DLD1 (cell line): ENCODE data around the gene PPM1F.

Experiments
- in situ Hi-C: cut with HindIII; loops from 2 replicates; pipeline ENCODE4 v1.10.0; 2017; ENCODE audit warnings: low sequenced_read_pairs

PPM1F gene

DNA sequence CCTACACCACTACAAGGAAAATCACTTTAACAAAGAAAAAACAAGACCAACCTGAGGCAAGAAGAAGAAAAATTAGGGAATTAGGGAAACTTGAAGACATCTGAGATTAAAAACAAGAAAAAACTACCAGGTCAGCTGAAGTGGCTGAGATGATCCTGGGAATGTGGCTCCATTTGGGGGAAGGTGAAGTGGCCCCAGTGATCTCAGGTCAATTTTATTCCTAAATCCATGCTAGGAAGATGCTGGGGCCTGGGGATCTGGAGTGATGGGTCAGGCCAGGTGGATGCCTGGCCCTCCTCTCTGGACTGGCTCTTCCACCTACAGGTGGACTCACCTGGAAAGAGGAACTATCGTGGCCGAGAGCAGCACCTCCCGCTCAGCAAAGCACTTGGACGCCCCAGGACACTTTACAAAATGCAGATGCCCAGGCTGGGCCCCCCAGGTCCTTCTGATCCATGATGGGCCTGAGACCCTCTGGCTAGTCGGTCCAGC is 23.3 kb upstream of the PPM1F start:
- in situ Hi-C loops: no loop called here

DNA sequence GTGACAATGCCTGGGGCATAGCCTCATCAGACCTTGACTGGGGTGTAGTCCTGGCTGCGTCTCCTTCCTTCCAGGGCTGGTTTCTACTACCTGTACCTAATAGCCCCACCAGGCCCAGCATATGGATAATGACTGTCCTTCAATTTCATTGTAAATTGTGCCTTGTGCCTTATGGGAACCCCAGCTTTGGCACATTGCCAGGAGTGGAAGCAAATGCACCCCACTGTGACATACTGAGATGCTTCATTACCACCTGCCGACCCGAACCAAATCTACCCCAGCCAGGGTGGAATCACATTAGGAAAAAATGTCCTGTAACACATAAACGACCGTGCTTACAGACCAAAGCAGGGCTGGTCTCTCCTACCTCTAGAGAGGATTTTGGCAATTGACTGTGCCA is 22.6 kb upstream of the PPM1F start:
- in situ Hi-C loops: no loop called here

DNA sequence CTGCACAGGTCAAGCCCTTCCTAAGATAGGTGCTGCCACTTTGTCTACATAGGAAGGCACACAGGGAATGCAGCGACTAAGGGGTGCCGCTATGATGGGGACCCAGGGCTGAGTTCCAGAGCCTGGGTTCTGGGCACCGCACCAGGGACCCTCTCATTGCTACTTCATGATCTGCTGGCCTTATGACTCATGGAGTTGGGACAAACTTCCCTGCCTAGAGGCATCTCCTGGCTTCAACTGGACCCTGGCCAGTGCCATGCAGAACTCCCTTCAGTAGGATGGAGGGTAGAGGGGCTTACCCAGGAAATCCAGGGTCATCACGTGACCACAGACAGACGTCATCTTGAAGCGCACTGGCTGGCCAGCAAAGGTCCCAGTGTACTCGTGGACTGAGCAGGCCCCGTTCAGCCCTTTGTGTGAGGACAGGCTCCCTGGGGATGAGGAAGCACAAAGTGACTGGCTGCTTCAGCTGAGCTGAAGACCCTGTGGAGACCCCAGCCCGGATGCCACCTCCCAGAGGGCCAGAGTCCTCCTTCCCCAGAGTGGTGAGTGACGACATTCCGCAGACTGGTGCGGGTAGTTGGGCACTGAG is 21.5 kb upstream of the PPM1F start:
- in situ Hi-C loops: no loop called here

DNA sequence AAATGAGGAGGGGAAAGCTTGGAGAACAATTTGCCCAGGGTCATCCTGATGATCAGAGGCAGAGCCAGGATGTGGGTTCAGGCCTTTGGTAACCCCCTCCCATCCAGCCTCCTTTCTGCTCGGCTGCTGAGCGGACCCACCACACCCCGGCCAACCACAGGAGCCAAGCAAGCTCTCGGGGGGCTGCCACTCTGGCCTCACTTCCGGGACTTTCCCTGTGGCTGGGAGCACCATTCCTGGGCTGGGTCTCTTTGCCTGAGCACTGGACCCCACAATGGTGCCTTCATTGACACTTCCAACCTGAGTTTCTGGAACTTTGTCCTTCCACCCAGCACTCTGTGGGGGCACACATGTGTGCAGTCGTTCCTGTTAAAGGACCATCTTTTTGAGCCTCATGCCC is 20.2 kb upstream of the PPM1F start:
- in situ Hi-C loops: no loop called here

DNA sequence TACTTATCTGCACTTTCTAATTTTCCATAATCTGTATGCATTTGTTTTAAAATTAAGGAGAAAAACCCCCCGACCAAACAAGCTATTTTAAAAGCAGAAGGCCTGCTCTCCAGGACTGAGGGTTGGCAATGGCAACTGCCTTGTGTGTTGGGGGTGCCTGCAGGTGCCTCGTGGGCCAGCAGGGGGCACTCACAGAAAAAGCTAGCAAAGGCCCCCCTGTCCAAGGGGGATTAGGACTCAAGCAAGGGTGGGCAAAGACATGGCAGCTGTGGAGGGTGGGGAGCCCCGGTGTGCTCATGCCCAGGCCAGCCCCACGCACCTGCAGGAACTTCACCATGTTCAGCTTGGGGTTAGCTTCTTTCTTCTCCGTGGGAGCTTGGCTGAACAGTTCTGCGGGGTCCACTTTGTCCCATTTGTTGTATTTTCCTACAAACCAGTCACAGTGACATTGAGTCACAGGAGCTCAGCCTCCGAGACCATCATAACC is 19.7 kb upstream of the PPM1F start:
- in situ Hi-C loops: no loop called here

DNA sequence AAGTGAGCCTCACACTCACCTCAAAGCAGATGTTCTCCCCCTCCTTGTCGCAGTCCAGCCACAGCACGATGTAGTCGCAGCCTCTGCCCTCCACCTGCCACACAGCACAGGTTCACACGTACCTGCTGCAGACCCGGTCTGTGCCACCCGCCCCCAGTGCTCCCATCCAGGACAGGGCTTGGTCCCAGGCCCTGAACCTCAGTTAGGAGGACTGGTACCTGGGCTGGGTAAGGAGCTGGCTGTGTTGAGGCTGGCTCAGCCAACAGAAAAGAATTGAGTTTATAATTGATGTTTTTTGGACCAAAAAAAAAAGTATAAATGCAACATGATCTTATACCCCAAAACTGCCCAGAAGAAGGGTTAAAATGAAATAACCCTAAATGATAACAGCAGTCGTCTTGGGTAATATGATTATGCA is 19.2 kb upstream of the PPM1F start:
- in situ Hi-C loops: no loop called here

DNA sequence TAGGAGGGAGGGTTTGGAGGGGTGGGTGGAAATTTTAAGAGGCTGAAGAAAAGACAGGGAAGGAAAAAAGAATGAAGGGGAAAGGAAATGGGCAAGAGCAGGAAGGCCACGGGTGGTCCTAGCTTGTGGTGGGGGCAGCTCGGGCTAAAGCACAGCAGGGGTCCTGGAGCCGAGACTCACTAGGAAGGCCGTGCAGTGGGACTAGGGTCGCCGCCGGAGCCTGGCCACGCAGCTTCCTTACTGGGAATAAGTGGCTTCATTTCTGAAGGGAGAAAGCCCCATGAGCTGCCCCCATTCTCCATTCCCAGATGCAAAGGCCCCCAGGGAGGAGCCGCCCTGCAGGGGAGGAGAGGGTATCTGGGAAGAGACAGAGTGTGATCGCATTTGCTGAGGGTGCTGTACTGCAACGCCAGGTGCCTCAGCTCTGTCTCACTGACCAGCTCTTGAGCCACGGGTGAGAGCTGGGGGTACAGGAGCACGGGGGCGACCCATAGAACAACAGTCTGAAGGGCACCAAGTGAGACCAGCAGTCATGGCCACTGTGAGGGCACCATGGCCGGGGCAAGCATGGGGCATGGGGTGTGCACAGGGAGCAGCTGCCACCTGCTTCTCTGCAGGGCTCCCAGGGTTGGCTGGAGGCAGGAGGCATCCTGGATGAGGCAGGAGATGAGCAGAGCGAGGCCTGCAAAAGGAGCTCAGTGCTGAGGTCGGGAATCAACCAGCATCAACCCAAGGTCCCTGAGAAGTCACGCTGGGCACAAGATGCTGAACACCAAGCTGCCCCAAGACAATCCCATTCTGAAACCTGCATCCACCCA is 18.4 kb upstream of the PPM1F start:
- in situ Hi-C loops: no loop called here

DNA sequence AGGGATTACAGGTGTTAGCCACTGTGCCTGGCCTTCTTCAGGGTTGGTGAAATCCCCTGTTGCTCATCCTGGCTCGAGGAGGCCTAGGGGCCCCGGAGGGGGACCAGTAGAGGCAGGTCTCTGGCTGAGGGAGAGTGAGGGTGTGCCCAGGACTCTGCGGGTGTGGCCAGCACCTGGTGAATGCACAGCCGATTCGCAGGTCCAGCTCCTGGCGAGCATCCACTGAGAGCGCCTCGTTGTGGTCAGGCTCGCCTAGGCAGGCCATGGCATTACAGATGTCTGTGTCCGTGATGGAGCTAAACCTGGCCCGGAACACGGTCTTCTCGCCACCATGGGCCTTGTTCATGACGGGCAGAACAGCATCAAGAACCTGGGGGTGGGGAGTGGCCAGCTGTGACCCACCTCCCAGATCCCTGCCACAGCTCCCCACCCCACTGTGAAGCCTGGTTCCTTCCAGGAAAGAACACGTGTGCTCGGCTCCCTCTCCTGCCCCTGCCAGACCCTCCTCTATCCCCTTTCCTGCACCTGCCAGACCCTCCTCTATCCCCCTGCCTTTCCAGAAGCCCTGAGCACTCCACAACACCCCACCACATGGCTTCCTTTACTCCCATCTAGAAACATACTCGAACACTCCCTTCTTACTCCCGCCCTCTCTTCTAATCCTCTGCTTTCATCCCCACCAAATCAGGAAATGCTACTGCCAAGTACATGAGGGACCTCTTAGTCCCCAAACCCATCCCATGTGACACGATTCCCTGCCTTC is 17.6 kb upstream of the PPM1F start:
- in situ Hi-C loops: no loop called here

DNA sequence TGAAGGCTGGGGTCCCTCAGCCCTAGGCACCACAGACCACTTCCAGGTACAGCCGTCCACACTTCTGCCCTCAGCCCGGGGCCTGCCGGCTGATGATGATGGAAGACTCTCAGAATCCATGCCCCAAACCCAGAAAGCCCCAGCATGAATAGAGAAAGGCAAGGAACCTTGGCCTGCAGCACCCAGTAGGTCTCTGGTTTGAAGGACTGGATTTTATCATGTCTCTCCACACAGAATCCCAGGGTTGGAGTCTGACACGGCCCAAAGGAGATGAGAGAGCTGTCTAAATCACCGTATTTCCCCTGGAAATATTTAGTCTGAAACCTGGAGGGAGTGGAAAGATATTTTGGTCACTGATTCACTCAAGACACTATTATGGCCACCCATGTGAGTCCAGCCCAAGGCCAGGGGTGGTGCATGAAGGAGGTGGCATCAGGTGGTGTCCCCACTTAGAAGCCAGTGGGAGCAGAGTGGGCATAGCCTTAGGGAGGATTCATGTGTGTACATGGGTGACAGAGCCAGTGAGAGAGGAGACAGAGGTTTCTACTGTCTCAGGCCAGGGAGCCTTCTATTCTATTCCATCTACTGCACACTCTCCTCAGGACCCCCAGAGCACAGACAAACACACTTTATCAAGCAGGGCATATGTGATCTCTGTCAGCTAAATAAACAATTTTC is 15.9 kb upstream of the PPM1F start:
- in situ Hi-C loops: no loop called here

DNA sequence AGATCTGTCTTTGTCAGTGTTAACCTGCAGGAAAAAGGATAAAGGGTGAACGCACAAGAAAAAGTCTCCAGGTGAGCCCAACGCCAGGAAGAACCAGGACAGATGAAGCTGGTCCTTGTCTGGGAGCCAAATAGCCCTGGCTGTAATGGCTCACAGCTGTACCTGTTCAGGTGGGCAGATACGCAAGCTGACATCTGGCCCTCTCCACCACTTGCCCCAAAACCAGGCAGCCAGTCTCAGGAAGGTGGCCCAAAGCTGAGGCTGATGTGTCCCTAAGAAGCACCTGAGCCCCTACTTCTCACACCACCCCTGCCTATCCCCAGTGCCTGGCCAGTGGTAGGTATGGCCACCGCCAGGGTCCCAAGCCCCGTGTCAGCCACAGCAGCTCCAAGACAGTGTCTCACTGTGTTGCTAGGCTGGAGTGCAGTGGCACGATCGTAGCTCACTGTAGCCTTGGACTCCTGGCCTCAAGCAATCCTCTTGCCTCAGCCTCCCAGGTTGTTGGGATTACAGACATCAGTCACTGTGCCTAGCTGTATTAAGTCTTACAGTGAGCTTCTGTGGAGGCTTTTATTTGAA is 15.1 kb upstream of the PPM1F start:
- in situ Hi-C loops: no loop called here

DNA sequence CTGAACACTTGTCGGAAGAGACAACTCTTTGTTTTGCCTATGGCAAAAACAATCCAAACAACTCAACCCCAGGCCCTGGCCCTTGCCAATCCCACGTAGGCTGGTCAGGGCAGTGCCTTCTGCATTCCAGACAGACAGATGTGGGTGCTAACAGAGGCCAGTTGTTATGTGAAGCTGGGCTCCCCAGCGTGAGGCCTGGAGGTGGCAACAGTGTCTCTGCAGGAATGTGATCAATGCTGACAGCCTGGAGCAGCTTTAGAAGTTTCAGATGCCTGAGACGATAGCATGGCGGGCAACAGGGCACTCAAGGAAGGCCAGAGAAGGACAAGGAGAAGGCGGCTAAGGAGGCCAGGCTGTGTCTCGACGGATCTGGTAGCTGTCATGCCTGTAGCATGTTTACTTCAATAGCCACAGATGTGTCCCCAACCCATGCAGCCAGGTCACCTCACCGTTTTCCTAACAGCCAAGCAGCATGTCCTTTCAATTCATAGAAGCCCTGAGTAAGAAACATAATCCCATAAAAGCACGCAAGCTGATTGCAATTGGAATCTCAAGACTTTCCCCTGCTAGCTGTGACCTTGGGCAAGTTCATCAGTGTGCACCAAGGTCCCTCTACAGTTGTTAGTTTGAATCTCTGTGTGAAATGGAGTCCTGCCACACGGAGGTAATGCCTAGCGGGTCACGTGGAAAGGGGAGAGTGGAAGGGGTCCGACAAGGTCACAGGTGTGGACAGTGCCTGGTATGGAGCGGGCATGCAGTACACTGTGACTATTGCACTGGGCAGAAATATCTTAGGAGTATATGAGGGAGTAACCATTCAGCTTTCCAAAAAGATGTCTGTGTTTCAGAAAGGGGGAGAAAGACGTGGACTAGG is 14.2 kb upstream of the PPM1F start:
- in situ Hi-C loops: no loop called here

DNA sequence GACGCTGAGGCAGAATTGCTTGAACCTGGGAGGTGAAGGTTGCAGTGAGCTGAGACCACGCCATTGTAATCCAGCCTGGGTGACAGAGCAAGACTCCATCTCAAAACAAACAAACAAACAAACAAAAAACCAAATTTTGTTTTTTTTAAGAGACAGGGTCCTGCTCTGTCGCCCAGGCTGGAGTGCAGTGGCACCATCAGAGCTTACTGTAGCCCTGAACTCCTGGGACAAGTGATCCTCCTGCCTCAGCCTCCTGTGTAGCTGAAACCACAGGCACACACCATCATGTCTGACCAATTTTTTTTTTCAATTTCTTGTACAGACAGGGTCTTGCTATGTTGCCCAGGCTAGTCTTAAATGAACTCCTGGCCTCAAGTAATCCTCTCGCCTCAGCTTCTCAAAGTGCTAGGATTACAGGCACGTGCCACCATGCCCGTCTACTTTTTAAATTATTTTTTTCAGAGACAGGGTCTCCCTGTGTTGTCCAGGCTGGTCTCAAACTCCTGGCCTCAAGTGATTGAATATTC is 13.2 kb upstream of the PPM1F start:
- in situ Hi-C loops: no loop called here

DNA sequence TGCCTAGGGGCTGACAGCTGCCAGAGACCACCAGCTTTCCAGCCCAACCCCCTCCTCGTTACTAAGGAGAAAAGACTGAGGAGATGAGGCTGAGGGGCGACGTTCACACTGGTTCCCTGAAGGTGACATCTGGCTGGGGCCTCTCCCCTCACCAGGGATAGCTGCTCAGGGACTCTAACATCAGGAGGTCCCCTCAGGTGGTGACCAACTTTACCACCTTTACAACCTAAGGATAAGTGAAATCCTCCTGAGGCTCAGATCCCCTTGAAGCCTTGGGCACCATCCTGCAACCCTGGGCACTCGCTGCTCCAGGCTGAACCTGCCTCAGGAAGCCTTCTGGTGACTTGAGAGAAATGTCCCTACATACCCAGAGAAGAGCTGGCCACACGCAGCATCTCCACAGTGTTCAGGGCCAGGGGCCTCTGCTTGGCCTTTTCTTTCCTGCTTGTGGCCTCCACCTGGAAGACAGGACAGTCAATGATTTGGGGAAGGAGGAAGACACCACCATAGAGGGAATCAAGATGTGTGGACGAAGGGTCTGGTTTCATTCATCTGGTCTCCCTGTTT is 12.4 kb upstream of the PPM1F start:
- in situ Hi-C loops: no loop called here

DNA sequence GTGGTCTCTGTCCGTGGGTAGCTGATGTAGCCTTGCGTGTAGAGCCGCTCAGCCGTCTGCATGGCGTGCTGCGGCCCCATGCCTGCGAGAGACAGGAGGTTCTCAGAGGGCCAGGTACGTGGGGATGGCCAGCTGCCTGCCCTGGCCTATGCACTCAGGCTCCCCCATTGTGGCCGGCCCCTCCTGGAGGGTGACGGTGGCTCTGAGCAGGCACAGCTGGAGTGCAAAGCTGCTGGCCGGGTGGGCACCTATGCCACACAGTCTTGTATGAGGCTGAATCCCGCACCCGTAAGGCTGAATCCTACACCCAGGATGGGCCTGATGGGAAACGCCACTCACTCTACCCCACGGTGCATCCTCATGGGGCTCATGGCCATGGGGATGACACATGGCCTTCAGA is 11.6 kb upstream of the PPM1F start:
- in situ Hi-C loops: no loop called here

DNA sequence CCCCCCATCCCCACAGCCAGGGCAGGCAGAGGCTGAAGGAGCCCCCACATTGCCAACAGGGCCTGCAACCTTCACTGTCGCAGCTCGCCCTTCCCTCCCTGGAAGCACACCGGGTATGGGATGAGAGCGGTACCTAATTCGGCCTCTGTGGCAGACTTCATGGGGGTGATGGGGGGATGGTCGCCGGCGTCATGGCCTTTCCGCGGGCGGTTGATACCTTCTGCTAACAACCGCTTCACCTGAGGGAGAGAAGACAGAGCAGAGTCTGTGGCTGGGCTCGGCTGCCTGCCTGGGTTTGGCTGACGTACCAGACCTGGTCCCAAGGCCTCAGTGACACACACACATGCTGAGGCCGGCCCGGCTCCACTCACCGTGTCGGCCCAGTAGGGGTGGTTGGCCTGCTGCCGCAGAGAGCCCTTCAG is 11.2 kb upstream of the PPM1F start:
- in situ Hi-C loops: no loop called here

DNA sequence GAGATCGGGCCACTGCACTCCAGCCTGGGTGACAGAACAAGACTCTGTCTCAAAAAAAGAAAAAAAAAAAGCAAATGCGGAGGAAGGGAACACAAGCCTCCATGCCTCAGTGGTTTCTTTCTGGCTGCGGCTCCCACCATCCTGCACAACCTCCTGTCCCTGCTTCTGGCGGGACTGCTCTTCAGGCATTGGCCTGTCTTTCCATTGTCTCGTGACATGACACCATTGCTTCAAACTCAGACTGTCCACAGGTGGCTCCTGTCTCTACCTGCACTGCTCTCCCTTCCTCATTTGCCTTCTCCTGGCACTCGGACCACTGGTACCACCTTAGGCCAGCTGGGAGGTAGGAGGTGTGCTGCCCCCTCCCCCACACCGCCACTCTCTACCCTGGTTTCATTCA is 10.6 kb upstream of the PPM1F start:
- in situ Hi-C loops: no loop called here

DNA sequence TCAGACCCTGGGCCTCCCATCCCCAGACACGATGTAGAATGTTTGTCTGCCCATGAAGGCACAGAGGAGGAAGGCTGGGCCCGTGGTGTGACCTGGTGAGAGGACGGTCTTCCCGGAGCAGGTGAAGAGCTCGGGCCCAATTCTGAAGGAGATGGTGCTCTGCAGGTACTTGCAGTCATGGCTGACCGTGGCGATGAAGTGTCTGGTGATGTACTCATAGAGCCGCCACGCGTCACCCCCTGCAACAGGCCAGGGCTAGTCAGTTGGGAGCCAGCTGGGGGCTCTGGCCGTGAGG is 10.0 kb upstream of the PPM1F start:
- in situ Hi-C loops: no loop called here

DNA sequence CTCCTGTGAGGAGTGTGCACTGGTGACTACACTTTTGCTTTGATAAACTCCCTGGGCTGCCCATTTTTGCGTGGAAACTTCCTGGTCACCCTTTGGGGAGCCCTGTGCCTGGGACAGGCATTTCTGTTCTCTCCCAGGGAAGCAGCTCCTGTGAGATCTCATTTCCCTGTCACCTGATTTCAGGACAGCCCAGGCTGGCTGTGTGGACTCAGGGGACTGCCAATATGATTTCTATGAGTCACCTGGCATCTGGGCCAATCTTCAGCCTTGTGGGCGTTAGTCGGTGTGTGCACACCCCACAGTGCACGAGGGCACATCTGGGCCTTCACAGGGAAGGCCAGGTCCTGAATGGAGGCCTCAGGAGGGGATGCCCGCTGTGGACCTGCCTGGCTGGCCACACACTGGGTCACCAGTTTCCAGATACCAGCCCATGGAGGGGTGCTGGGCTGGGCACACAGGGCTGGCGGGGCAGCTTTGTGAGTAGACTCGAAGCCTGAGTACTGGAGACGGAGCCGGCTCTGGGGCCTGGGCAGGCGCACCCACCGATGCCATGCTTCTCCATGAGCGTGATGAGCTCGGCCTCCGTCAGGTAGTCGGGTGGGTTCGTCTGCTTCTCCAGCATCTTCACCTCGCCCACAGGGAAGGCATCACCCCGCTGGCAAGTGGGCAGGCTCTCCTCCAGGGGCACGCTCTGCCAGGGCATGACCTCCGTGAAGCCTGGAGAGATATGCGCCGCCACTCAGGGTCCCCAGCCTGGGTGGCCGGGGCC is 9.4 kb upstream of the PPM1F start:
- in situ Hi-C loops: no loop called here
